Immature natural killer cell (primary cell): ENCODE measurements around the gene NEK1. TPM values are rescaled to one million over a fixed set of nuclear protein-coding genes. Genes with fewer than 3 reads are reported as not detected.

Source experiments
- DNase-seq, 3 donors: peaks; one replicate each; pipeline ENCODE4 v3.0.0; 2022; ENCODE audit warnings: mixed read lengths in 1 of 3
- H3K27ac Mint-ChIP-seq, 6 donors: one replicate each; pipeline ENCODE4 v1.8.0; 2020; ENCODE audit warnings: mixed read lengths in 6 of 6, mild to moderate bottlenecking in 5 of 6, inconsistent platforms in 4 of 6, moderate library complexity in 3 of 6
- H3K27me3 Mint-ChIP-seq, 3 donors: one replicate each; pipeline ENCODE4 v1.8.0; 2020 to 2021; ENCODE audit warnings: low read depth in 3 of 3, mild to moderate bottlenecking in 3 of 3, mixed read lengths in 3 of 3, moderate library complexity in 3 of 3, inconsistent platforms in 1 of 3
- H3K36me3 Mint-ChIP-seq, 3 donors: one replicate each; pipeline ENCODE4 v1.8.0; 2020; ENCODE audit warnings: mixed read lengths in 3 of 3, inconsistent platforms in 2 of 3, mild to moderate bottlenecking in 2 of 3
- H3K4me1 Mint-ChIP-seq, 2 donors: one replicate each; pipeline ENCODE4 v1.8.0; 2020; ENCODE audit warnings: inconsistent platforms in 2 of 2, mild to moderate bottlenecking in 2 of 2, mixed read lengths in 2 of 2, moderate library complexity in 1 of 2
- H3K4me3 Mint-ChIP-seq, 5 donors: one replicate each; pipeline ENCODE4 v1.8.0; 2020; ENCODE audit warnings: mild to moderate bottlenecking in 5 of 5, mixed read lengths in 5 of 5, inconsistent platforms in 3 of 5, moderate library complexity in 3 of 5
- H3K9me3 Mint-ChIP-seq, 6 donors: one replicate each; pipeline ENCODE4 v1.8.0; 2020; ENCODE audit warnings: mild to moderate bottlenecking in 6 of 6, mixed read lengths in 6 of 6, inconsistent platforms in 4 of 6, moderate library complexity in 3 of 6
- polyA plus RNA-seq, 3 donors: library from polyadenylated mRNA; unstranded; fragments of 300-500 nt; fragmentation: Illumina TruSeq; gene quantifications; one replicate each; pipeline ENCODE4 v1.2.3, GENCODE V29; 2021

NEK1 gene
- polyA plus RNA-seq, 3 donors from 2014 or later, result 2.5 to 12.8 (median 5.8) TPM

DNA sequence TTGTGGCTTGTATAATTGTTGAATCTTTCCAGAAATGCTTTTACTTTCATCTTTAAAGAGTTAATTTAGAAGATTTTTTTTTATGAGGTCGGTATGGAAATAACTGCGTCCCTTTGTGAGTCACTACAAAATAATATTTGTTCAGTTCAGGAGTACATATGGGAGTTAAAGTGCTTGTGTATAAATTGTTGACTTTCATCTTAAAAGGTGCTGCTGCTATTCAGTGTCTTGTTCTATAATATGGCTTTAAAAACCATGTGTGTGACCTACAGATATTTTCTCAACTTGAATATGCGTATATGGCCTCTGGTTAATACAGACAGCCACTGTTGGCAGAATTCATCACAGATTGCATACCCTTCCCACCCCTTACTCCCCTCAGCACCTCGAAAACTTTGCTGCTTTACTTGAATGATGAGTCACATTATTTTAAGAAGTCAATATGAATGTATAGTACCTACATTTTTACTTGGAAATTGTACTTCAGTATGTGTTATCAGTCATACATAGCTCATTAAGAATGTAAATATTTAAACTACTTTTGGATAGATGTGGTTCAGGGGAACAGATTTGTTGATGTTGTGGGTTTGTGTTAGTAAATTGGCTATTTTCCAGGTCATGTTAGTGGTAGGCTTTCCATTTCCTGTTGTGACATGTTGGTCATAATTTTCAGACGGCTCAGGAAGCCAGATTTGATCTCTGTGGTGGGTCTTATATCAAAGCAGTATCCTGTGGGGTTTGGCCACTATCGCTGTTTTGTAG, 9.5 kb upstream of the NEK1 start:
- H3K4me1 Mint-ChIP-seq, result peaks cover 49 to 69% of the 10 kb centered on the region in 2 donors
- H3K36me3 Mint-ChIP-seq, result no peaks in the 10 kb centered on the region
- no peaks in the 10 kb centered on the region for H3K9me3 Mint-ChIP-seq
- DNase-seq, result peak; percentile 74 to 80 (median 77)
- H3K4me3 Mint-ChIP-seq, result peak overlapping the region; percentile 78 to 100 (median 99)
- peak overlapping the region; percentile 87 to 100 (median 98) for H3K27ac Mint-ChIP-seq
- H3K27me3 Mint-ChIP-seq, result peaks cover 19 to 23% (median 19%) of the 10 kb centered on the region in 3 donors

DNA sequence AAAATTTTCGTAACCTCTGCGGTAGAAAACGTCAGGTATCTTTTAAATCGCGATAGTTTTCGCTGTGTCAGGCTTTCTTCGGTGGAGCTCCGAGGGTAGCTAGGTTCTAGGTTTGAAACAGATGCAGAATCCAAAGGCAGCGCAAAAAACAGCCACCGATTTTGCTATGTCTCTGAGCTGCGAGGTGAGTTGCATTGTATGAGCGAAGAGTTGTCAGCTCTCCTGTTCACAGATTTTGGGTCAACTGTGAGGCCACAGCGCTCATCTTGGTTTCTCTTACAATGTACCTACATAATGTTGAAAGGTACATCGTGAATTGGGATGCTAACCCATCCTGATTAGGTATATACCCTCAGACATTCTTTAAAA, 8.5 kb upstream of the NEK1 start:
- Mint-ChIP-seq H3K36me3 (no peaks in the 10 kb centered on the region), H3K27me3 (peaks cover 19 to 23% (median 19%) of the 10 kb centered on the region in 3 donors)

DNA sequence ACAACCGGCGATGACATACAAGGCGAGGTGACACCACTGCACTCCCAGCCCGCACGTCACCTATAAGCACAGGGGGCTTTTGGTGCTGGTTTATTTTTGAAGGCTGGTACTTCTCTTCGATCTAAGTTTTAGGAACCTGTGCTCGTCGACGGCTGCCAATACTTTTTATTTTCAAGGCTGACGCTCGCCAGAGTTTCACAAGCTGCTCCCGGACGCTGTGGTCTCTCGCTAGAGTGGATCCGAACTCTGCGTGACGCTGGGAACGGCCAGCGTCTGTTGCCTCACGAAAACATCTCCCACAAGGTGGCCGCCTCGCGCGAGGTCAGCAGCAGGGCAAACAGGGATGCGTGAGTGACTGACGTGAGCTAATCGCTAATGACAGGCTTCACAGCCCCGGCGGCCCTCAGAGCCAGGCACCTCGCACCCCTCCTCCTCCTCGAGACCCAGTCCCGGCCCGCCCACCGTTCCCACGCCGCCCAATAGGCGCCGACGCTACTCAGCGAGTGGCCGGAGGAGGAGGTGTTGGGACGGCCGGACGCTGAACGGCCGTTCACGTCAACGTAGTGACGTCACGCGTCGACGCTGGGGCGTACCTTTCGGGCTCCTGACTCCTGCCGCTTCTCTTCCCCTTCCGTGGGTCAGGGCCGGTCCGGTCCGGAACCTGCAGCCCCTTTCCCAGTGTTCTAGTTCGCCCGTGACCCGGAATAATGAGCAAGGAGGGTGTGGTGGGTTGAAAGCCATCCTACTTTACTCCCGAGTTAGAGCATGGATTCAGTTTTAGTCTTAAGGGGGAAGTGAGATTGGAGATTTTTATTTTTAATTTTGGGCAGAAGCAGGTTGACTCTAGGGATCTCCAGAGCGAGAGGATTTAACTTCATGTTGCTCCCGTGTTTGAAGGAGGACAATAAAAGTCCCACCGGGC, 7.8 kb upstream of the NEK1 start, which contains the start of gene CLCN3:
Gene CLCN3, plus strand, starts transcription at position 621 of the 922 bp plus-strand sequence. CDS start 15,351 bp downstream, outside the sequence.
- H3K27me3 Mint-ChIP-seq, result peaks cover 19 to 23% (median 20%) of the 10 kb centered on the region in 3 donors
- no peaks in the 10 kb centered on the region for H3K36me3 Mint-ChIP-seq
- peak within 1 kb of the TSS; percentile 94 to 100 (median 99) for H3K4me3 Mint-ChIP-seq
- no peaks in the 10 kb centered on the region for H3K9me3 Mint-ChIP-seq
- peak; percentile 96 for DNase-seq
- H3K27ac Mint-ChIP-seq, result peak within 1 kb of the TSS; percentile 98 to 100 (median 100)
- peaks cover 46 to 58% of the 10 kb centered on the region in 2 donors for H3K4me1 Mint-ChIP-seq

More for the DNA sequence above, 8.5 kb upstream of the NEK1 start:
- Mint-ChIP-seq H3K4me1 (peaks cover 46 to 65% of the 10 kb centered on the region in 2 donors), H3K9me3 (no peaks in the 10 kb centered on the region), H3K27ac (peak overlapping the region; percentile 98 to 100 (median 100)), H3K4me3 (peak overlapping the region; percentile 94 to 100 (median 99))
- no peak for DNase-seq

DNA sequence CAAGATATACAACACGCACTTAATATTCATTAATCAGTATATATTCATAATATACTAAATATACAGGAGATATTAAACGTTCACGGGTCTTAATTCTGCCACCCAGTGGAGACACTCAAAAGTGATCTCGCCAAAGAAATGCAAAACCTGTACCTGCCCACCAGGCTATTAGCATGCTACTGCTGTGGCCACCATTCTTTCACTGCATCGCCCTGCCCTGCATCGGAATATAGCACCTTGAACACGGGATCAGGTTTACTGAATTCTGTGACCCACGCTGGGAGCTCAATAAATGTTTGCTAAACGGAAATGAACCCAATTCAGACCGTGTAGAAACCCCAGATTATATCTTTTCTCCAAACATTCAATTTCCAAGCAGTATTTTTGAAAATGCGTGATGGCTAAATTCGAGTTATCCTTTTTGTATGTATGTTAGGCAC, 7.2 kb upstream of the NEK1 start:
- no peaks in the 10 kb centered on the region for H3K9me3 Mint-ChIP-seq
- peak overlapping the region; percentile 94 to 100 (median 99) for H3K4me3 Mint-ChIP-seq
- peak; percentile 61 to 67 (median 64) for DNase-seq
- H3K27me3 Mint-ChIP-seq, result peaks cover 19 to 23% (median 21%) of the 10 kb centered on the region in 3 donors
- H3K27ac Mint-ChIP-seq, result peak overlapping the region; percentile 98 to 100 (median 100)
- H3K36me3 Mint-ChIP-seq, result no peaks in the 10 kb centered on the region
- peaks cover 46 to 56% of the 10 kb centered on the region in 2 donors for H3K4me1 Mint-ChIP-seq

DNA sequence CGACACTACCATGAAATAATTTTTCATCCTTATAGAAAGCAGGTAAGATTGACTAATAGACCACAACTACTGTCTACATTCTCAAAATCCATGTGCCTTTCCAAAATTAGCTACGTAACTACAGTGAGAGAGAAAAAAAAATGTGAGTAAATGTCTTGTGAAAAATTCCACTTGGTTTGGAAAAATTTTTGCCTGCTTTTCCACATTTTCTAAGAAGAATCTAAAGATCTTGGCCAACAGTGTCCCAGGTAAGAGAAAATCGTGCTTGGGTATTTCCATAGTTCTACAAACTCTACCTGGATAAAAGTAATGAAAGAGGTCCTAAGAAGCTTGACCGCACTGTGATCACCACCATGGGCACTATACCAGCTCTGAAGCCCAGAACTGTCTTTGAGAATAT, 6.6 kb upstream of the NEK1 start:
- no peaks in the 10 kb centered on the region for H3K36me3 Mint-ChIP-seq
- H3K27me3 Mint-ChIP-seq, result peaks cover 19 to 23% (median 21%) of the 10 kb centered on the region in 3 donors
- H3K4me1 Mint-ChIP-seq, result peaks cover 46 to 56% of the 10 kb centered on the region in 2 donors
- H3K9me3 Mint-ChIP-seq, result no peaks in the 10 kb centered on the region
- DNase-seq, result no peak
- H3K27ac Mint-ChIP-seq, result peak overlapping the region; percentile 98 to 100 (median 100)
- peak overlapping the region; percentile 94 to 100 (median 99) for H3K4me3 Mint-ChIP-seq

DNA sequence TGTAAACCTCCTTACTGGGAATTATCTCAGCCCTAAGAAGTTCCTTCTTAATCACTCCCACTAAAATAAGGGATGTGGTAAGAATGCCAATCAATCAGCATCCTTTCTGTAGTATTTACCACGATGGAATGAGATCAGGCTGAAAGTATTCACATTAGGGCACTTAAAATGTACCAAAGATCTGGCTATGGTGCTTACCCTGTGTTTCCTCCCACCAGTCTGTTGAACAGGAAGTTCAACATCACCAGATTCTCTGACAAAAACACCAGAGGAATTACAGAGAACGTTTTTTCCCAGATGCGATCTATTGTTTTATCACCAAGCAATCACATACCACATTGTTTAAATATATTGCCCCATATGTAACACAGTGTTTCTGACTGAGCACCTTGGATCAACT, 5.9 kb upstream of the NEK1 start:
- Mint-ChIP-seq H3K36me3 (no peaks in the 10 kb centered on the region), H3K4me1 (peaks cover 44 to 53% of the 10 kb centered on the region in 2 donors), H3K4me3 (peak overlapping the region in 3 of 5 donors; percentile 34 to 99 (median 94)), H3K27me3 (peaks cover 19 to 23% (median 21%) of the 10 kb centered on the region in 3 donors), H3K27ac (peak overlapping the region; percentile 98 to 100 (median 100)), H3K9me3 (no peaks in the 10 kb centered on the region)
- no peak for DNase-seq

DNA sequence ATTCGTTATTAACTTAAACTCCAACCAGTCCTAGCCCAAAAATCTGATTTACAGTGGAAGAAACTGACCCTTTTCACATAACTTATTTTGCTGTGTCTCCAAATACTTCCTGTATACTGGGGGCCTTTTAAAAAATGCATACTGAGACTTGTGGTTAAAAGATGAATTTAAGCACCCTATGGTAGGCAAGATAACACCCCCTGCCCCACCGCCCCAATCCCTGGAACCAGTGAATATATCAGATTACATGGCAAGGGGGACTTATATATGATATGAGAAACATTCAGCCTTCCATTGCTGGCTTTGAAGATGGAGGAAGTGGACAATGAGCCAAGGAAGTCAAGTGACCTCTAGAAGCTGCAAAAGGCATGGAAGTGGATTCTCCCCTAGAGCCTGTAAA, 4.9 kb upstream of the NEK1 start:
- H3K27ac Mint-ChIP-seq, result peak overlapping the region in 4 of 6 donors; percentile 6 to 79 (median 60)
- no peaks in the 10 kb centered on the region for H3K9me3 Mint-ChIP-seq
- peaks cover 22 to 27% (median 22%) of the 10 kb centered on the region in 3 donors for H3K27me3 Mint-ChIP-seq
- no peak overlapping the region for H3K4me3 Mint-ChIP-seq
- no peak for DNase-seq
- peaks cover 44 to 53% of the 10 kb centered on the region in 2 donors for H3K4me1 Mint-ChIP-seq
- no peaks in the 10 kb centered on the region for H3K36me3 Mint-ChIP-seq

DNA sequence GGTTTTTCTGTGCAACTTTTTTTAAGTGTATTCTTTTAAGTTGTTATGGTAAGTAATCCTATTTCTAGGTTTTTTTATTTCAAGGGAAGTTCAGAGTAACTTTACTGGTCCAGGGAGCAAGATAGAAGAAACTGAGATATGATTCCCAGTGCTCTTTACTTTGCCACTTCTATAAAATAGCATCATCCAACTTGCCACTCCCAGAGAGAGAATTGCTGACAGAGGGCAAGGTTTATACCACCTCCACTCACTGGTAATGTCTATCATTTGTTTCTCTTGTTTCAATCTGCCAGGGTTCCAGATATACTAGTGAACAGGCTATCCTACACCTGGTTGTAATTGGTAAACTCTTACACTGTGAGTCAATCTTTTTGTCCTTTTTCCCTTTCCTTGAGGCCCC, 4.5 kb upstream of the NEK1 start:
- Mint-ChIP-seq H3K27me3 (peaks cover 20 to 28% (median 22%) of the 10 kb centered on the region in 3 donors), H3K4me1 (peaks cover 44 to 53% of the 10 kb centered on the region in 2 donors), H3K4me3 (no peak overlapping the region), H3K36me3 (no peaks in the 10 kb centered on the region), H3K9me3 (no peaks in the 10 kb centered on the region), H3K27ac (peak overlapping the region in 2 of 6 donors; percentile 6 to 79)
- DNase-seq, result no peak

DNA sequence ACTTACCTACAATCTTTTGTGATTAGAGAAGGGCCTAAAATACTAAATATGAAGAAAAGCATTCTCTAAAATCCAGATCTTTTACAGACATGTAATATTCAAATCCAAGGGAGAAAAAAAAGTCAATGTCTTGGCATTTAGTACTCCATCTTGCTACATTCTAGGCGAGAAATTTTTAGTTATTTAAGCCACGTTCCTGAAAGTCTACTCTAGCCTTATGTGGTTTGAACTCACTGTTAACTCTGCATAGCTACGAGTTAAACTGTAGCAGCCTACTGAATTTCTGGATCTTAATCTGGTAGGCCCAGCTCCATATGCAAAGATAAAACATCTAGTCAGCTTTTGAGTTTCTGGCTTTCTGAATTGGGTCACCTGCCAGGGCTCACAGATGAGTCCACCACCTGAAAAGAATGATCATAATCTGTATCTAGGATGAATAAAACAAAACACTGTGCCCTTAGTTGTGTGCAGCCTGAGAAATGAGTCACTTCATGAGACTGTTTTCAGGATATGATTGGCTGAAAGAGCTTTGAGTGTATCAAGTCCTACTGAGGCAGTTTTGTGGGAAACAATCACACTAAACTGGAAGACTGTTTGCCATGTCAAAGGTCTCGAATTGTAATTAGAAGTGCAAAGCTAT, 3.2 kb upstream of the NEK1 start:
- DNase-seq, result no peak
- H3K27ac Mint-ChIP-seq, result peak overlapping the region in 2 of 6 donors; percentile 24 to 37
- H3K27me3 Mint-ChIP-seq, result peaks cover 17 to 22% (median 20%) of the 10 kb centered on the region in 3 donors
- H3K4me3 Mint-ChIP-seq, result no peak overlapping the region
- no peaks in the 10 kb centered on the region for H3K36me3 Mint-ChIP-seq
- H3K9me3 Mint-ChIP-seq, result no peaks in the 10 kb centered on the region
- peaks cover 44 to 53% of the 10 kb centered on the region in 2 donors for H3K4me1 Mint-ChIP-seq

DNA sequence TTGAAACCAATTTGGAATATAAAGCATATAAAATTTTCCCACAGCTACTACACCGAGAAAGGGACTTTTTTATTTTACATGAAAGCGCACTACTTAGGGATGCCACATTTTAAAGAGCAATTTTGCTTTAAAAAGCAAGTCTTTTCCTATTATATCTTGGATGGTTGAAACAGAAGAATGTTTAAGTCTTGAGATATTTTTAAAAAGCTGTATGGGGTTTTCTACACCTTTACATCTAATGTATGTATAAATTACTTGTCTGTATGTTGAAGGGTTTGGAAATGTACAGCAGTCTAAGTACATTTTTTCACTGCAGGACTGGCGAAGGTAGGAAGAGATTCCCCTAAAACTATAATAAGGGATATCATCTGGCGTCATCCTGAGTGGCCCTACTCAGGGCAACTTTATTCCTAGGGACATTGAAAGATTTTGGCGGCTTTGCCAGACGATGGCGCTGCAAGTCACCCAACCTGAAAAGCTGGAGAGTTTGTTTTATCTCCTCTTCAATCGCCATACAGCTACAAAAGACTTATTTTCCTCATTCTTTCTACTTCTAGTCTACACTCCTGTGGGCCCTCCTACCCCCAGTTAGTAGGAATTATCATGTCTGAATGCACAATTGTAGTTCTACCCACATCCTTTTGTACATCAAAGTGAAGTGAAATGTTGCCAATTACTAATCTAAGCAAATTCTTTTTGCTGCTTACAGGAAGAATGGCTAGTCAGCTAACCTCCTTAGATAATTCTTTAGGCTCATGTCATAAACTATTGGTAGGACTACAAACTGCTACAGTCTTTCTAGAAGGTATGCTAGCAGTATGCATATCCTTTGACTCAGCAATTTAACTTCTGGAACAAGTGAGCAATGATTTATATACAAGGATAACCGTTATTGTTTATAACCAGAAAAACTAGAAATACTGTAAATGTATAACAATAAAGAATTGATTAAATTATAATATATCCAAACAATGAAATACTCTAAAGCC, 782 bp upstream of the NEK1 start:
- peak; percentile 67 to 70 (median 69) for DNase-seq
- no peaks in the 10 kb centered on the region for H3K36me3 Mint-ChIP-seq
- peak overlapping the region; percentile 91 to 99 (median 95) for H3K4me3 Mint-ChIP-seq
- H3K27ac Mint-ChIP-seq, result peak overlapping the region; percentile 96 to 100 (median 100)
- H3K4me1 Mint-ChIP-seq, result peaks cover 28 to 39% of the 10 kb centered on the region in 2 donors
- H3K9me3 Mint-ChIP-seq, result no peaks in the 10 kb centered on the region
- H3K27me3 Mint-ChIP-seq, result peaks cover 6 to 10% (median 8%) of the 10 kb centered on the region in 3 donors

DNA sequence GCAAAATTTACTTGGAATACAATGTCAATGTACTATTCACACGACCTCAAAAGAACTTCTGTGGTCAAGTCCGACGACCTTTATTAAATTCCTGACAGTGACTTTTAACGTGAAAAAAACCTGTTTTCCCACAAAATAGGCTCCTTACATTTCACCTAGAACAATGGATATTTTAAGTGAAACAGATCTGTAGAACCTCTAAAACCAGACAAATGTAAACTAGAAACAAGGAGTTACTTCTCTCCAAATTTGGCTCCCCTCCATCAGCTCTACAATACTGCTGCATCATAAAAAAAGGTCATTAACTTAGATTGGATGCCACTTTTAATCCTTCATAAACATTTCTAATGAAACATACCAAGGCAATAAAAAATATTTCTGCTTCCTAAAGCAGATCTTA, 1.2 kb downstream of the NEK1 start:
- Mint-ChIP-seq H3K9me3 (no peaks in the 10 kb centered on the region), H3K27me3 (peaks cover 6 to 10% (median 8%) of the 10 kb centered on the region in 3 donors), H3K36me3 (peaks cover 0 to 8% (median 4%) of the 10 kb centered on the region in 3 donors), H3K4me1 (peaks cover 28 to 49% of the 10 kb centered on the region in 2 donors), H3K4me3 (peak overlapping the region; percentile 22 to 99 (median 94)), H3K27ac (peak overlapping the region; percentile 96 to 100 (median 100))
- DNase-seq, result no peak

DNA sequence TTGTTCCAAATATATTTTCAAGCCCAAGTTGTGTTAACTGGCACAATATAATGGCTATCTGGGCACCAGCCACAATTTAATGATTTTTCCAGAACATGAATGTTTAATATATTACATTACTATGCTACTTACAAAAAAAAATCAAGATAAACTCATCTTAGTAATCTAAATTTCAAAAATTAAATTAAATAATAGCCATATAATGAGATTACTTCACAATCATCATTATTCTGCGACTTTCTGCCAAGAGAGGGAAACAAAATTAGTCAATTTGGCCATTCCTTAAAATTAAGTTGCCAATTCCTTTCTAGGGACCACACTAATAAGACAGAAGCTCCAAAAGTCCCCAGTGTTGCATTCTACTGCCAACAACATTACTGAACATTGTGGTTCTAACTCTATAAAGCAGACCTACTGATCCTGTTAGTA, 7.5 kb downstream of the NEK1 start:
- no peak for DNase-seq
- no peaks in the 10 kb centered on the region for H3K27me3 Mint-ChIP-seq
- no peaks in the 10 kb centered on the region for H3K9me3 Mint-ChIP-seq
- H3K4me1 Mint-ChIP-seq, result peaks cover 4 to 41% of the 10 kb centered on the region in 2 donors
- peak overlapping the region in 3 of 6 donors; percentile 21 to 27 (median 24) for H3K27ac Mint-ChIP-seq
- H3K36me3 Mint-ChIP-seq, result peaks cover 7 to 18% (median 14%) of the 10 kb centered on the region in 3 donors
- no peak overlapping the region for H3K4me3 Mint-ChIP-seq
